ENCODE results near the gene PDCD4. TPM values are rescaled to one million over a fixed set of nuclear protein-coding genes. Genes with fewer than 3 reads are reported as not detected.
"Not testable (repeated sequence)": the region's sequence is repeated elsewhere in the genome, so short reads cannot be mapped to it uniquely, and the experiment has no call there.

The PDCD4 gene
- total and polyA plus RNA-seq, 2 donors from 2014 or later: 57.7 to 75.9 TPM

- no peak overlapping the region for H3K27ac ChIP-seq (ENCODE audit: low read depth in 2 of 2, low read length in 2 of 2)
- DNase-seq: no peak
- FAIRE-seq: no peak
These were observed 40.6 kb downstream of the PDCD4 start for GRCh38 chr10:110912374-110912773.

GRCh38 chr10:110914431-110914830 is 42.7 kb downstream of the PDCD4 start:
- TF ChIP-seq CTCF (IDR thresholded peaks at IDR 0.05; ENCODE audit: borderline replicate concordance, extremely low read depth, insufficient read depth): no peak
- FAIRE-seq (no peak), DNase-seq (no peak)
- intact Hi-C loops (cut with DNase I): no loop called here
- H3K36me3 ChIP-seq (ENCODE audit: control insufficient read depth in 2 of 3, insufficient read depth in 3 of 3, low read length in 3 of 3): peaks cover 0 to 2% (median 0%) of the 10 kb centered on the region in 3 donors
- no peaks in the 10 kb centered on the region for H3K27me3 ChIP-seq (ENCODE audit: control insufficient read depth, insufficient read depth, low read length)
- H3K4me1 ChIP-seq (ENCODE audit: control insufficient read depth in 2 of 3, insufficient read depth in 2 of 3, low read depth in 1 of 3, low read length in 3 of 3): peaks cover 2 to 6% (median 3%) of the 10 kb centered on the region in 3 donors
- H3K27ac ChIP-seq (ENCODE audit: low read depth in 2 of 2, low read length in 2 of 2): no peak overlapping the region
- H3K9ac ChIP-seq (ENCODE audit: low read length in 3 of 3): no peak overlapping the region
- no peaks in the 10 kb centered on the region for H3K9me3 ChIP-seq (ENCODE audit: control insufficient read depth in 2 of 3, insufficient read depth in 1 of 3, low read length in 3 of 3)
- no peak overlapping the region for H3K4me3 ChIP-seq (ENCODE audit: low read length in 3 of 3)

More at GRCh38 chr10:110912374-110912773, 40.6 kb downstream of the PDCD4 start:
- peaks cover 0 to 2% (median 0%) of the 10 kb centered on the region in 3 donors for H3K36me3 ChIP-seq (ENCODE audit: control insufficient read depth in 2 of 3, insufficient read depth in 3 of 3, low read length in 3 of 3)
- H3K27me3 ChIP-seq (ENCODE audit: control insufficient read depth, insufficient read depth, low read length): no peaks in the 10 kb centered on the region
- no peaks in the 10 kb centered on the region for H3K9me3 ChIP-seq (ENCODE audit: control insufficient read depth in 2 of 3, insufficient read depth in 1 of 3, low read length in 3 of 3)
- no peak overlapping the region for H3K4me3 ChIP-seq (ENCODE audit: low read length in 3 of 3)
- H3K4me1 ChIP-seq (ENCODE audit: control insufficient read depth in 2 of 3, insufficient read depth in 2 of 3, low read depth in 1 of 3, low read length in 3 of 3): no peaks in the 10 kb centered on the region
- no peak overlapping the region for H3K9ac ChIP-seq (ENCODE audit: low read length in 3 of 3)
- TF ChIP-seq CTCF (IDR thresholded peaks at IDR 0.05; ENCODE audit: borderline replicate concordance, extremely low read depth, insufficient read depth): no peak
- intact Hi-C loops (cut with DNase I): no loop called here

- Histone ChIP-seq H3K36me3 (ENCODE audit: control insufficient read depth in 2 of 3, insufficient read depth in 3 of 3, low read length in 3 of 3) (peaks cover 0 to 1% (median 0%) of the 10 kb centered on the region in 3 donors), H3K9ac (ENCODE audit: low read length in 3 of 3) (no peak overlapping the region), H3K4me1 (ENCODE audit: control insufficient read depth in 2 of 3, insufficient read depth in 2 of 3, low read depth in 1 of 3, low read length in 3 of 3) (peaks cover 2 to 6% (median 3%) of the 10 kb centered on the region in 3 donors), H3K9me3 (ENCODE audit: control insufficient read depth in 2 of 3, insufficient read depth in 1 of 3, low read length in 3 of 3) (no peaks in the 10 kb centered on the region), H3K27ac (ENCODE audit: low read depth in 2 of 2, low read length in 2 of 2) (no peak overlapping the region), H3K27me3 (ENCODE audit: control insufficient read depth, insufficient read depth, low read length) (no peaks in the 10 kb centered on the region), H3K4me3 (ENCODE audit: low read length in 3 of 3) (no peak overlapping the region)
- no peak for TF ChIP-seq CTCF (IDR thresholded peaks at IDR 0.05; ENCODE audit: borderline replicate concordance, extremely low read depth, insufficient read depth)
- peak in 2 of 5 donors; percentile 12 to 29 for DNase-seq
- intact Hi-C loops (cut with DNase I): no loop called here
- no peak for FAIRE-seq
These were observed 43.3 kb downstream of the PDCD4 start for GRCh38 chr10:110915035-110915434.

GRCh38 chr10:110915600-110915999 is 43.9 kb downstream of the PDCD4 start:
- H3K9ac ChIP-seq (ENCODE audit: low read length in 3 of 3); intact Hi-C loops (cut with DNase I); H3K36me3 ChIP-seq (ENCODE audit: control insufficient read depth in 2 of 3, insufficient read depth in 3 of 3, low read length in 3 of 3); FAIRE-seq; H3K9me3 ChIP-seq (ENCODE audit: control insufficient read depth in 2 of 3, insufficient read depth in 1 of 3, low read length in 3 of 3); H3K4me3 ChIP-seq (ENCODE audit: low read length in 3 of 3); DNase-seq; H3K27me3 ChIP-seq (ENCODE audit: control insufficient read depth, insufficient read depth, low read length); H3K27ac ChIP-seq (ENCODE audit: low read depth in 2 of 2, low read length in 2 of 2); H3K4me1 ChIP-seq (ENCODE audit: control insufficient read depth in 2 of 3, insufficient read depth in 2 of 3, low read depth in 1 of 3, low read length in 3 of 3): not testable (repeated sequence)
